T1000 (cell line): ENCODE measurements around the gene PEX11A.
A peak's percentile ranks its signal among the peaks of the same experiment; 100 is the strongest.
"Not testable (repeated sequence)": the region's sequence is repeated elsewhere in the genome, so short reads cannot be mapped to it uniquely, and the experiment has no call there.

Experiments used
- DNase-seq: peaks from one replicate; lab custom pipeline; 2025; ENCODE audit warnings: mixed read lengths; lab: John Stamatoyannopoulos, UW

Gene PEX11A, protein sequence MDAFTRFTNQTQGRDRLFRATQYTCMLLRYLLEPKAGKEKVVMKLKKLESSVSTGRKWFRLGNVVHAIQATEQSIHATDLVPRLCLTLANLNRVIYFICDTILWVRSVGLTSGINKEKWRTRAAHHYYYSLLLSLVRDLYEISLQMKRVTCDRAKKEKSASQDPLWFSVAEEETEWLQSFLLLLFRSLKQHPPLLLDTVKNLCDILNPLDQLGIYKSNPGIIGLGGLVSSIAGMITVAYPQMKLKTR

DNA sequence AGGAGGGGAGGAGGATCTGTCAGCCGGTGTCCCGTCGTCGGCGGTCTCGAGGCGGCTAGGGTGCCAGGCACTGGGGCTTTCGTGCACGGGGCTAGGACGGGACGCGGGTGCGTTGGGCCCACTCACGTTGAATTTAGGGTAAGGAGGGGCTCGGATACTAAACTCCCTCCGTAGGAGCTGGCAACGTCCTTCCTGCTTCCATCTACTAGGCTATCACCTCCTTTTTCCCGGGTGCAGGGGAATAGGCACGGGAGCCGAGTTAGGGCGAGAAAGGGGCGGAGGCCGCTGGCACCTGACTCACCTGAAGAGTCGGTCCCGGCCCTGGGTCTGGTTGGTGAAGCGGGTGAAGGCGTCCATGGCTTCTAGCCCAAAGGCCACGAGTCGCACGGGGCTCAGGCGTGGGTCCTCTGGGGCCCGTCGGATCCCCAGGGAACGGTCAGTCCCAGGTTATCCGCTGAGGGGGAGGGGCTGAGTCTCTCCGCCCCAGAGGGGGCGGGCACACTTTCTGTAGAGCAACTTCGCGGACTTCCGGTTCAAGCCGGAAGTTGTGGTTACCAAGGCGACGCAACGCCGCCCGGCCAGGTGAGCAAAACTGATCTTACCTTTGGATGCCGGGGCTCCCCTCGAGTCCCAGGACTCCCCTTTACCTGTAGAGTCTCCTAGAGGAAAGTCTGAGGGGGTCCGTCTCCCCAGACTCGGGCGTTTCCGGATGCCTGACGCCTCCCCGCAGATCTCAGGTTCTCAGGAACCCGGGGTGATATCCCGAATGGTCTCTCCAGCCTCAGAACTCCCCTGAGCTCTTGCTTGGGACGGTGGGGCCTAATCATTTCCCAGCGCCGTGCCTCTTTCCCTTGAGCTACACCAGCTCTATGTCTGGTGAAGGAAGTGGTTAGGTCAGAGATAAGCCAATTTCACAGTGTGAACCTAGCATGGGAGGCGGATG is at the start of gene PEX11A, which contains the start of gene WDR93:
PEX11A (minus strand) TSS at position 479 of the 943 bp plus-strand sequence; CDS start at position 357, 122 bp downstream.
WDR93 (plus strand) TSS at position 536 of the 943 bp plus-strand sequence. CDS start 10,936 bp downstream, outside the sequence.
- peak; percentile 60 for DNase-seq

GRCh38 chr15:89740137-89740536 is 49.6 kb upstream of the PEX11A start:
- DNase-seq = peak; percentile 33

GRCh38 chr15:89735773-89736172 is 45.2 kb upstream of the PEX11A start:
- no peak for DNase-seq

DNA sequence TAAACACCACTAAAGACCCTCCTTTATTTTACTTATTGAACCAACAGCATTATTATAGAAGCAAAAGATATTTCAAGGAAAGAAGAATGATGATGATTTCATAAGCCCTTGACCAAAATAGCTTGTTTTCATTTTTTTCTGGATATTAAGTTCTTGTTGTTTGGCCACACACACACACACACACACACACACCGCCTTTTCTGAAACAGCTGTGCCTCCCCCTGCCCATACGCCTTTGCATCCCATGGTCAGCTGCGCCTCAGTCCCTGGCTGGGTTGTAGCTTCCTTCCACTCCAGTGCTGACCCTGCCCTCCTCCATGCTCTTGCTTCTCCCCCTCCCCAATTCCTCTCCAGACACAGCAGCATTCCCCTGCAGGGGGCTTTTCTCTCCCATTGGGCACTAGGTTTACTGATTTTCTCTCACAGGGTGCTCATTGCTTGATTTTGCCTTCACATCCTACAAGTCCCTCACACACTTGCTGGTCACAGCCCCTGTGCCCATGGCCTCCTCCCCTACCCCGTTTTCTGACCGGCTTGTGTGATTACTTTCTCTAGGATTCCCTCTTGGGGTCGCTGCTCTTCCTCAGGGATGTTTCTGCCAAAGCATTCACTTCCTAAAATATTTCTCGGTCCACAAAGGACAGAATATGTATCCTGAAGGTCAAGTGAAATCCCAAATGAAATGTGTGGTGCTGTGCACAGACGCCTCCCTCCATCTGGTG is 42.1 kb upstream of the PEX11A start:
- DNase-seq = no peak

GRCh38 chr15:89731275-89731674 is 40.7 kb upstream of the PEX11A start:
- DNase-seq = no peak

DNA sequence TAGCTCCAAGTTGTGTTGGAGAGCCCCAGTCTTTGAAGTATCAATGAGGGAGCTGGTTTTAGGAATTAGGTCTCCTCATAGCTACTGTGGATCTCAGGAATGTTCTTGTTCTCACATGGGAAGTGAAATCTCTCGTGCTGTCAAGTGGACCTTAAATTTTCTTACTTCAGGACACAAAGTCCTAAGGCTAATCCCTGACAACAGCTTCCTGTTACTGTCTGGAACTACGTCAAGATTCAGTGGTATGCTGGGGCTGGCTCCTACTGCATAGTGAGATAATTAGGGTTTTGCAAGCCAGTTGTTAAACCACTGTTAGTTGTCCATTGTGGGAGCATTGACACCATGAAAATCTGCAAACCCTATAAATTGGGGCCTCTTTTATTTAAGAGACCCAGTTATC is 37.7 kb upstream of the PEX11A start:
- DNase-seq = no peak

DNA sequence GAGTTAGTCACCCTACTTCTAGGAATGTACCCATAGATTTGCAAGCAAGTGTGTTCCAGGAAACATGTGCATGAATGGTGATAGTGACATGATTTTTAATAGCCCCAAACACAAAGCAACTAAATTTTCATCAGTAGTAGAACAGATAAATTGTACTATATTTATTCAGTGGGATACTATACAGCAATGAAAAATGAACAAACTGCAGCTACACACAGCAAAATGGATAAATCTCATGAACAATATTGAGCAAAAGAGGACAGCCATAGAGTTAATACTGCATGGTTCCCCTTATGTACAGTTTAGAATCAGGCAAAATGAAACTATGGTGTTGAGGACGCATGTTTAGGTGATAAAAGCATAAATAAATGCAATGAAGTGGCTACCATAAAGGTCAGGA is 34.5 kb upstream of the PEX11A start:
- no peak for DNase-seq

DNA sequence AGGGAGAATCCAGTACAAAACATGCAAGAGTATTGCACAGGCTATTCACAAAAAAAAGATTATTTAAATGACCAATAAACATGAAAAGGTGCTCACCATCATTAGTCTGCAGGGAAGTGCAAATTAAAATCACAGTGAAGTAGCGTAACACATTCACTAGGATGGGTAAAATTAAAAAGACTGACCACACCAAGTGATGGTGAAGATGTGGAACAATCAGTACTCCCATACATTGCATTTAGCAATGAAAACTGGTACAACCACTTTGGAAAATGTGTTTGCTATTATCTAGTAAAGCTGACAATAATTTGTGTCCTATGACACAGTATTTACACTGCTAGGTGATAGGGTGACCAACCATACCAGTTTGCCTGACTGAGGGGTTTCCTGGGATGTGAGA is 34.1 kb upstream of the PEX11A start:
- DNase-seq = no peak

DNA sequence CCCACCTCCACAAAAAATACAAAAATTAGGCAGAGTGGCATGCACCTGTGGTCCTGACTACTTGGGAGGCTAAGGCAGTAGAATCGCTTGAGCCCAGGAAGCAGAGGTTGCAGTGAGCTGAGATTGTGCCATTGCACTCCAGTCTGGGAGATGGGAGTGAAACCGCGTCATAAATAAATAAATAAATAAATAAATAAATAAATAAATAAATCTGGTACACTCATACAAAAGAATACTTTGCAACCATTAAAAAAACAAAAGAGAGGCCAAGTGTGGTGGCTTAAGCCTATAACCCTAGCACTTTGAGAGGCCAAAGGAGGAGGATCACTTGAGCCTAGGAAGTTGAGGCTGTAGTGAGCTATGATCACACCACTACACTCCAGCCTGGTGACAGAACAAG is 32.5 kb upstream of the PEX11A start:
- no peak for DNase-seq

DNA sequence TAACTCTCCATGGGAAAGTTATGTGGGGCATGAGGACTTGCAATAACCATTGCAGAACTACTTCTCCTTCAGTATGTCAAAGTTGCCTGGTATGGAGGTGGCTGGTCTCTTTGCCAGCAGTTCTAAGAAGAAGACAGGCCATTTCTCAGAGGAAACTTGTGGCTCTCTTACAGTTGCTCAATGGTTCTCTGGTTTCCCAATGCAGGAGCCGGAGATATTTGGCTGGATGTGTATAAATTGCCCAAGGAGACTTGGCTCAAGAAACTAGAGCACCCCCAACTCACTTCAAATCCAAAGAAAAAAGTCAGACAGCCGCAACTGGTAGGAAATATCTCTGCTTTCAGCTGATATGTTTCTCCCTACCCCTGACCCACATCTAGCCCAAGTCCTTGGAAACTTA is 24.2 kb upstream of the PEX11A start:
- no peak for DNase-seq

DNA sequence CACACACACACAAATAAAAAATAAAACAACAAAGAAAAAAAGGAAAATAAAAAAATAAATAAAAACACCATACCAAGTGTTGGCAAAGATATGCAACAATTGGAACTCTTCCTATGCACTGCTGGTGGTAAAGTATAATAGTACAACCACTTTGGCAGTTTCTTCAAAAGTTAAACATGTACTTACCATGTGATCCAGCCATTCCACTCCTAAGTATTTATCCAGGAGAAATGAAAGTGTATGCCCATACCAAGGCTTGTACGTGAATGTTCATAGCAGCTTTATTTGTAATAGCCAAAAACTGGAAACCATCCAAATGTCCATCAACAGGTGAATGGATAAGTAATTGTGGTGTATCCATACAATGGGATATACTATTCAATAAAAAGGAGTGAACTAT is 17.0 kb upstream of the PEX11A start:
- DNase-seq = no peak

GRCh38 chr15:89704411-89704810 is 13.9 kb upstream of the PEX11A start:
- DNase-seq = no peak

- DNase-seq = no peak
Measured at GRCh38 chr15:89695198-89695597, 4.6 kb upstream of the PEX11A start.

DNA sequence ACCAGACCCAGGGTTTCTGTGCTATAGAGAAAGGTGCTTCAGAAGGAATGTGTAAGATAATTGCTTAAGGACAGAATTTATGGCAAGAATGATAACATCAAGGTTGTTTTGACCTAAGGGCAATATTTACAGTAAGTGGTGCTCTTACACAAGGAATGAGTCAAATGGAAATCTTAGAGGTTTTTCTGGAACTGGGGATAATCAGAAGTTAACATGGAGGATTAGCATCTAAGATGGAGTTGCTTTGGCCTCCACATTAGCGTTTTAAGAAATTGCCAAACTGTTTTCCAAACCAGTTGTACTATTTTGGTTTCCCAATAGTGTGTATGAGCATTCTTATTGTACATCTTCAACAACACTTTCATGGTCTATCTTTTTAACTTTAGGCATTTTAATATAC is 3.1 kb upstream of the PEX11A start:
- no peak for DNase-seq

DNA sequence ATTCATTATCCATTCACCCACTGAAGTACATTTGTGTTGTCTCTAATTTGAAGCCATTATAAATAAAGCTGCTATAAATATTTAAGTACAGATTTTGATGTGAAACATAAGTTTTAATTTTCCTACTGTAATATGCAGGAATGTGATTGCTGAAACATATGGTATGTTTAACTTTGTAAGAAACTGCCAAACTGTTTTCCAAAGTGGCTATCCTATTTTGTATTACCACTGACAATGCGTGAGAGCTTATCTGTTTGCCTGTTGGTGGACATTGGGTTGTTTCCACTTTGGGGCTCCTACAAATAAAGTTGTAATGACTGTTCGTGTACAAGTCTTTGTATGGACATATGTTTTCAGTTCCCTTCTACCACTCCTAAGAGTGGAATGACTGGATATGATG is 2.5 kb upstream of the PEX11A start:
- no peak for DNase-seq

DNA sequence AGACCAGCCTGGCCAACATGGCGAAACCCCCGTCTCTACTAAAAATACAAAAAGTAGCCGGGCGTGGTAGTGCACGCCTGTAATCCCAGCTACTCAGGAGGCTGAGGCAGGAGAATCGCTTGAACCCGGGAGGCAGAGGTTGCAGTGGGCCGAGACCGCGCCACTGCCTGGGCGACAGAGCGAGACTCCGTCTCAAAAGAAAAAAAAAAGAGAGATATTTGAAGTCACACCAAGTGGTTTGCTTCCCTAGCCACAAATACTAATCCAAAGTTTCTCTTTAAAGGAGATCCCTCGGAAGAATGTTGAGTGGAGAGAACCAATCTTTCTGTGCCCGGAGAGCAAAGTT is 651 bp downstream of the PEX11A start:
- DNase-seq = not testable (repeated sequence)

- no peak for DNase-seq
Measured at GRCh38 chr15:89686522-89686921, 4.0 kb downstream of the PEX11A start.

- no peak for DNase-seq
Measured at GRCh38 chr15:89685995-89686394, 4.6 kb downstream of the PEX11A start.

- DNase-seq = no peak
Measured at GRCh38 chr15:89681146-89681545, 9.4 kb downstream of the PEX11A start.

DNA sequence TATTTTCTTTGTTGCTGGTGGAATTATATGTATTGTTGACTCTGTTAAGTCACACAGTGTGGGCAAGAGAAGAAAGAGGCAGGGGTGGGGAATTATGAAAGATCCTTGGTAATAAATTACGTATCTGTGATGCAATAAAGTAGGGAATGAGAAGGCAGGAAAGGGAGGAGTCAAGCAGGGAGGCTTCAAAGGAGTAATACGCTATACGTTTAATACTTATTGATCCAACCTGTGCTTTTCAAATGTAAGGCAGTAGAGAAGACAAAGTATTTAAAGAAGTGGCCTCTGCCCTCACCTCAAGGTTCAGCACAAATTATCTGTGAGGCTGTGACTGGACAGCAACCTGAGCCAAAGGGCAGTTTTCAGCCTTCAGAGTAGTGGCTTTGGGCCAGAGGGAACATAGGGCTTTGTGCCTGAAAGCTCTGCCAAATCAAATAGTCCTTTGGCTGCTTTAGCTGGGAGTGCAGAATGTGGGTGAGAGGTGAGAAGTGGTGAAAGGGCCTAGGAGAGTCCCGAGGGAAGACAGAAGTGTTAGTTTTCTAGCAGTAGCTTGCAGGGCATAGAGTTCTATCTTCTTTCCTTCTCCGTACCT is 10.2 kb downstream of the PEX11A start:
- DNase-seq = no peak

DNA sequence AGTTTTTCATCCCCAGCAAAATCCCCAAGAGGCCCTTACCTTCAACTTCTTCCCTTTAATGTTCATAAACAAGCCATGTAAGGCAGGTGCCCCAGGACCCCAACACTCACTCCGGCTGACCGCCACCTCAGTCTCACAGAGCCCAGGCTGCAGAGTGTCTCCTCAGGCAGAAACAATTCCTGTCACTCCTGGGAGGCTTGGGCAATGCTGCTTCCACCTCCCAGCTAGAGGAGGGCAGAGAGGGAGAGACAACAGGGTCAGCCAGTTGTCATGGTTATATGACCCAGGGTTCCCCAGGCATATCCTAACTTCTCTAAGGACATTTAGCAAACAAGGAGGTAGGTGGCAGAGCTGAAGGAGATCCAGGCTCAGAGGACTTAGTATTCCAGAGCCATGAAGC is 11.3 kb downstream of the PEX11A start, which contains the start of gene PLIN1:
PLIN1 (minus strand) TSS at position 156 of the 400 bp plus-strand sequence. CDS start 1,878 bp downstream, outside the sequence.
- DNase-seq = no peak

DNA sequence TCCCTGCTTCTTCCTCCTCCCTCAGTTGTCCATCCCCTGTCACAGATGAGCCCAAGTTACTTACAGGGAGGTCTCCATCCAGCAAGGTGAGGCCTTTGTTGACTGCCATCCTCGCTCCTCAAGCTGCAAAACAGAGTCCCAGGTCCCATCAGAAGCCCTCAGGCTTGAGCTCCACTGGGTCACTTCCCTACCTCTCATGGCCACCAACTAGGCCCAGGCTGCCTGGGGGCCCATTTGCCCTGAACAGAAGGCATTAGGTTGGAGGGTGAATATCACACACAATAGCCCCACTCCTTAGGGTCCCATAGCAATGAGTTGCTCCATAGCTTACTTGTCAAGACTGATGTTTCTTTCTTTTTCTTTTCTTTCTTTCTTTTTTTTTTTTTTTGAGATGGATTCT is 13.2 kb downstream of the PEX11A start:
- no peak for DNase-seq
